Suppressor macrophage treated with lipopolysaccharide for 1 hour (primary cell): ENCODE data around the gene SLC24A1.

Experiments
- DNase-seq, 3 donors: peaks; one replicate each; pipeline ENCODE4 v3.0.0-alpha.2; 2020 to 2022

SLC24A1 gene

GRCh38 chr15:65619626-65620290, 2.0 kb upstream of the SLC24A1 start:
- DNase-seq: no peak

GRCh38 chr15:65620833-65621232, 905 bp upstream of the SLC24A1 start:
- DNase-seq: no peak

GRCh38 chr15:65623103-65623502, 1.4 kb downstream of the SLC24A1 start:
- no peak for DNase-seq

- no peak for DNase-seq
Observed at GRCh38 chr15:65626856-65627255, 5.1 kb downstream of the SLC24A1 start.

- no peak for DNase-seq
Observed at GRCh38 chr15:65629548-65629947, 7.8 kb downstream of the SLC24A1 start.

GRCh38 chr15:65630760-65631159, 9.0 kb downstream of the SLC24A1 start:
- DNase-seq: no peak

- no peak for DNase-seq
Observed at GRCh38 chr15:65631503-65631902, 9.8 kb downstream of the SLC24A1 start.

GRCh38 chr15:65632780-65633375, 11.1 kb downstream of the SLC24A1 start:
- no peak for DNase-seq

GRCh38 chr15:65633752-65634151, 12.0 kb downstream of the SLC24A1 start:
- DNase-seq: no peak

GRCh38 chr15:65634356-65634755, 12.6 kb downstream of the SLC24A1 start:
- peak; percentile 58 to 73 (median 63) for DNase-seq

- no peak for DNase-seq
Observed at GRCh38 chr15:65638109-65638508, 16.4 kb downstream of the SLC24A1 start.

- DNase-seq: peak; percentile 78 to 88 (median 82)
Observed at GRCh38 chr15:65638681-65639089, 16.9 kb downstream of the SLC24A1 start.

GRCh38 chr15:65639509-65639908, 17.8 kb downstream of the SLC24A1 start:
- DNase-seq: no peak

GRCh38 chr15:65641768-65642475, 20.2 kb downstream of the SLC24A1 start:
- DNase-seq: no peak

GRCh38 chr15:65642594-65642993, 20.9 kb downstream of the SLC24A1 start:
- DNase-seq: no peak

GRCh38 chr15:65644282-65644681, 22.5 kb downstream of the SLC24A1 start:
- DNase-seq: no peak

GRCh38 chr15:65645392-65645791, 23.7 kb downstream of the SLC24A1 start:
- no peak for DNase-seq

- DNase-seq: no peak
Observed at GRCh38 chr15:65646486-65646885, 24.7 kb downstream of the SLC24A1 start.

GRCh38 chr15:65650312-65651041, 28.7 kb downstream of the SLC24A1 start:
- no peak for DNase-seq

GRCh38 chr15:65651042-65651322, 29.2 kb downstream of the SLC24A1 start:
- DNase-seq: no peak

GRCh38 chr15:65651831-65652749, 30.4 kb downstream of the SLC24A1 start:
- DNase-seq: no peak

GRCh38 chr15:65653341-65653740, 31.6 kb downstream of the SLC24A1 start:
- no peak for DNase-seq
